IPS-15b (cell line): ENCODE measurements around the gene ARHGEF17.

Experiments used
- H3K27me3 ChIP-seq: one replicate; pipeline ENCODE4 v1.6.1; 2013; ENCODE audit warnings: low read length; ENCODE audit not compliant: control insufficient read depth, insufficient read depth
- H3K36me3 ChIP-seq: one replicate; pipeline ENCODE4 v1.6.1; 2013; ENCODE audit warnings: low read length; ENCODE audit not compliant: control insufficient read depth, insufficient read depth
- H3K4me1 ChIP-seq: one replicate; pipeline ENCODE4 v1.6.1; 2013; ENCODE audit warnings: mild to moderate bottlenecking, low read length; ENCODE audit not compliant: control insufficient read depth, insufficient read depth
- H3K4me3 ChIP-seq: one replicate; pipeline ENCODE4 v1.5.1; 2013; ENCODE audit warnings: low read depth, low read length
- H3K9ac ChIP-seq: one replicate; pipeline ENCODE4 v1.6.1; 2013; ENCODE audit warnings: low read depth, mild to moderate bottlenecking, low read length
- H3K9me3 ChIP-seq: one replicate; pipeline ENCODE4 v1.6.1; 2013; ENCODE audit warnings: mild to moderate bottlenecking, low read length; ENCODE audit not compliant: control insufficient read depth, insufficient read depth

Gene ARHGEF17

GRCh38 chr11:73382747-73383146, 74.7 kb downstream of the ARHGEF17 start:
- H3K36me3 ChIP-seq: no peaks in the 10 kb centered on the region
- no peak overlapping the region for H3K4me3 ChIP-seq
- peaks cover 2% of the 10 kb centered on the region for H3K27me3 ChIP-seq
- H3K4me1 ChIP-seq: peaks cover 3% of the 10 kb centered on the region
- no peaks in the 10 kb centered on the region for H3K9me3 ChIP-seq
- no peak overlapping the region for H3K9ac ChIP-seq

- Histone ChIP-seq H3K9ac (no peak overlapping the region), H3K4me1 (no peaks in the 10 kb centered on the region), H3K4me3 (no peak overlapping the region), H3K36me3 (no peaks in the 10 kb centered on the region), H3K9me3 (no peaks in the 10 kb centered on the region), H3K27me3 (no peaks in the 10 kb centered on the region)
These were observed 75.4 kb downstream of the ARHGEF17 start for GRCh38 chr11:73383249-73384124.

GRCh38 chr11:73384125-73384441, 76.0 kb downstream of the ARHGEF17 start:
- H3K9ac ChIP-seq: no peak overlapping the region
- no peaks in the 10 kb centered on the region for H3K27me3 ChIP-seq
- H3K9me3 ChIP-seq: no peaks in the 10 kb centered on the region
- no peaks in the 10 kb centered on the region for H3K36me3 ChIP-seq
- no peak overlapping the region for H3K4me3 ChIP-seq
- no peaks in the 10 kb centered on the region for H3K4me1 ChIP-seq

GRCh38 chr11:73384531-73384871, 76.4 kb downstream of the ARHGEF17 start:
- H3K9ac ChIP-seq: no peak overlapping the region
- no peaks in the 10 kb centered on the region for H3K9me3 ChIP-seq
- H3K4me1 ChIP-seq: no peaks in the 10 kb centered on the region
- H3K27me3 ChIP-seq: no peaks in the 10 kb centered on the region
- no peaks in the 10 kb centered on the region for H3K36me3 ChIP-seq
- H3K4me3 ChIP-seq: no peak overlapping the region

GRCh38 chr11:73384872-73385689, 77.0 kb downstream of the ARHGEF17 start:
- no peak overlapping the region for H3K9ac ChIP-seq
- no peak overlapping the region for H3K4me3 ChIP-seq
- no peaks in the 10 kb centered on the region for H3K9me3 ChIP-seq
- H3K4me1 ChIP-seq: no peaks in the 10 kb centered on the region
- H3K27me3 ChIP-seq: no peaks in the 10 kb centered on the region
- no peaks in the 10 kb centered on the region for H3K36me3 ChIP-seq

- Histone ChIP-seq H3K4me1 (no peaks in the 10 kb centered on the region), H3K27me3 (no peaks in the 10 kb centered on the region), H3K36me3 (peaks cover 2% of the 10 kb centered on the region), H3K9ac (no peak overlapping the region), H3K4me3 (no peak overlapping the region), H3K9me3 (no peaks in the 10 kb centered on the region)
These were observed 77.9 kb downstream of the ARHGEF17 start for GRCh38 chr11:73386016-73386415.

- H3K9me3 ChIP-seq: no peaks in the 10 kb centered on the region
- H3K9ac ChIP-seq: no peak overlapping the region
- peaks cover 4% of the 10 kb centered on the region for H3K36me3 ChIP-seq
- H3K4me3 ChIP-seq: no peak overlapping the region
- H3K4me1 ChIP-seq: no peaks in the 10 kb centered on the region
- H3K27me3 ChIP-seq: no peaks in the 10 kb centered on the region
These were observed 78.5 kb downstream of the ARHGEF17 start for GRCh38 chr11:73386546-73386945.

GRCh38 chr11:73387594-73388264, 79.7 kb downstream of the ARHGEF17 start:
- no peak overlapping the region for H3K9ac ChIP-seq
- H3K36me3 ChIP-seq: peaks cover 6% of the 10 kb centered on the region
- no peaks in the 10 kb centered on the region for H3K9me3 ChIP-seq
- H3K4me3 ChIP-seq: no peak overlapping the region
- H3K27me3 ChIP-seq: no peaks in the 10 kb centered on the region
- H3K4me1 ChIP-seq: no peaks in the 10 kb centered on the region

- no peaks in the 10 kb centered on the region for H3K9me3 ChIP-seq
- H3K36me3 ChIP-seq: peaks cover 6% of the 10 kb centered on the region
- H3K4me3 ChIP-seq: no peak overlapping the region
- H3K27me3 ChIP-seq: no peaks in the 10 kb centered on the region
- H3K4me1 ChIP-seq: no peaks in the 10 kb centered on the region
- H3K9ac ChIP-seq: no peak overlapping the region
These were observed 80.4 kb downstream of the ARHGEF17 start for GRCh38 chr11:73388265-73389133.

GRCh38 chr11:73389134-73389525, 81.1 kb downstream of the ARHGEF17 start:
- Histone ChIP-seq H3K4me3 (no peak overlapping the region), H3K27me3 (no peaks in the 10 kb centered on the region), H3K9ac (no peak overlapping the region), H3K36me3 (peaks cover 6% of the 10 kb centered on the region), H3K4me1 (no peaks in the 10 kb centered on the region), H3K9me3 (no peaks in the 10 kb centered on the region)

- H3K4me3 ChIP-seq: no peak overlapping the region
- no peaks in the 10 kb centered on the region for H3K4me1 ChIP-seq
- H3K27me3 ChIP-seq: no peaks in the 10 kb centered on the region
- no peak overlapping the region for H3K9ac ChIP-seq
- peaks cover 11% of the 10 kb centered on the region for H3K36me3 ChIP-seq
- no peaks in the 10 kb centered on the region for H3K9me3 ChIP-seq
These were observed 81.8 kb downstream of the ARHGEF17 start for GRCh38 chr11:73389916-73390315.
